GM12878 (cell line): ENCODE results near the gene GIGYF2. TPM values are rescaled to one million over a fixed set of nuclear protein-coding genes. Genes with fewer than 3 reads are reported as not detected.

Experiments
- BCLAF1 ChIP-seq: fragments of 450-650 bp; IDR thresholded peaks from 2 replicates; pipeline ENCODE4 v1.6.1; 2017; ENCODE audit warnings: antibody characterized with exemption, mild to moderate bottlenecking, moderate library complexity
- E2F4 ChIP-seq: IDR thresholded peaks from 2 replicates; pipeline ENCODE4 v1.6.1; 2012; ENCODE audit warnings: low read depth, low read length, improper control_type of control experiment
- EZH2 ChIP-seq: IDR thresholded peaks from 2 replicates; pipeline ENCODE4 v1.6.1; 2012; ENCODE audit warnings: low read depth, mild to moderate bottlenecking, control low read depth, inconsistent platforms, low read length, borderline replicate concordance; ENCODE audit not compliant: control insufficient read depth
- MTA3 ChIP-seq: IDR thresholded peaks from 2 replicates; pipeline ENCODE4 v1.6.1; 2012; ENCODE audit warnings: low read length, inconsistent platforms, borderline replicate concordance
- NKRF ChIP-seq: fragments of 450-650 bp; conservative IDR thresholded peaks from 2 replicates; pipeline ENCODE4 v1.6.1; 2017; ENCODE audit warnings: mild to moderate bottlenecking, moderate library complexity
- SMC3 ChIP-seq: IDR thresholded peaks from 2 replicates; pipeline ENCODE4 v1.6.1; 2011; ENCODE audit warnings: low read length, improper control_type of control experiment, borderline replicate concordance
- USF2 ChIP-seq: IDR thresholded peaks from 2 replicates; pipeline ENCODE4 v1.6.1; 2011; ENCODE audit warnings: low read depth, low read length, improper control_type of control experiment, borderline replicate concordance
- ZBTB40 ChIP-seq: fragments of 450-650 bp; IDR thresholded peaks from 2 replicates; pipeline ENCODE4 v1.6.1; 2016; ENCODE audit warnings: mild to moderate bottlenecking, moderate library complexity, borderline replicate concordance
- polyA plus RNA-seq, 11 experiments: library from polyadenylated mRNA; depleted of rRNA in 4 of 11; unstranded in 6 of 11; stranded (reverse) in 5 of 11; fragments of >200 nt; fragmentation: Nextera tagmentation in 4 of 11; fragmentation: Illumina TruSeq in 1 of 11; extraction: Ambion mirVana in 4 of 11; extraction: Trizol in 1 of 11; gene quantifications; 1 replicate in 1 of 11; 2 replicates in 10 of 11; pipeline versions ENCODE4 v1.2.1 to v1.2.3, GENCODE V29; 2011 to 2016; ENCODE audit warnings: inconsistent platforms in 2 of 11, missing spikeins in 2 of 11, low read depth in 1 of 11
- total RNA-seq, 4 experiments: library from RNA; depleted of rRNA in 3 of 4; stranded (reverse); fragments of >200 nt in 3 of 4; fragmentation: Illumina TruSeq in 1 of 4; extraction: Trizol in 1 of 4; gene quantifications; 2 replicates each; pipeline versions ENCODE4 v1.2.1 to v1.2.3, GENCODE V29; 2013 to 2021

Gene GIGYF2
- total and polyA plus RNA-seq, 10 of the 15 experiments (the other 5 are each of a cell fraction or from before 2014, with no cell fraction given): 12.2 to 47.2 (median 39.0) TPM

- no peak for TF ChIP-seq BCLAF1
- no peak for TF ChIP-seq SMC3
- TF ChIP-seq E2F4: no peak
- no peak for TF ChIP-seq ZBTB40
- TF ChIP-seq EZH2: no peak
- no peak for TF ChIP-seq USF2
- no peak for TF ChIP-seq NKRF
- no peak for TF ChIP-seq MTA3
Measured at GRCh38 chr2:232879618-232880494, 182.7 kb downstream of the GIGYF2 start (continued).
